Suprapubic skin (tissue), 4 donors: ENCODE results near the gene RCAN2. TPM values are rescaled to one million over a fixed set of nuclear protein-coding genes. Genes with fewer than 3 reads are reported as not detected.

Experiments
- DNase-seq, 2 donors: peaks; one replicate each; pipeline ENCODE4 v3.0.0-alpha.2; 2019; ENCODE audit warnings: low spot score in 2 of 2
- H3K27ac ChIP-seq: fragments of 200-600 bp; sonication (generic); one replicate; pipeline ENCODE4 v1.5.1; 2019
- H3K27me3 ChIP-seq: fragments of 200-600 bp; sonication (generic); one replicate; pipeline ENCODE4 v1.5.1; 2019
- H3K36me3 ChIP-seq: fragments of 200-600 bp; sonication (generic); one replicate; pipeline ENCODE4 v1.5.1; 2019
- H3K4me1 ChIP-seq: fragments of 200-600 bp; sonication (generic); one replicate; pipeline ENCODE4 v1.5.1; 2019
- H3K4me3 ChIP-seq: fragments of 200-600 bp; sonication (generic); one replicate; pipeline ENCODE4 v1.5.1; 2019; ENCODE audit warnings: mild to moderate bottlenecking
- H3K9me3 ChIP-seq: fragments of 200-600 bp; sonication (generic); one replicate; pipeline ENCODE4 v1.5.1; 2019
- EP300 ChIP-seq: sonication (generic); formaldehyde crosslinking; IDR thresholded peaks from one replicate; pipeline ENCODE4 v1.6.1; 2017; ENCODE audit warnings: antibody characterized with exemption
- POLR2A ChIP-seq, 2 donors: fragments of 450-650 bp; IDR thresholded peaks; one replicate each; pipeline ENCODE4 v1.6.1; 2017; ENCODE audit warnings: antibody characterized with exemption in 2 of 2, mild to moderate bottlenecking in 2 of 2, moderate library complexity in 2 of 2
- POLR2AphosphoS5 ChIP-seq, 3 donors: sonication (generic); formaldehyde crosslinking; IDR thresholded peaks; one replicate each; pipeline ENCODE4 v1.6.1; 2017; ENCODE audit warnings: antibody characterized with exemption in 3 of 3
- WGBS: methylation state at CpG from one replicate; pipeline ENCODE4 v1.1.5; 2018; 5-methylcytosine and 5-hydroxymethylcytosine counted together
- total RNA-seq, 4 donors: library from RNA; depleted of rRNA; stranded (reverse); fragments of >200 nt; gene quantifications; one replicate each; pipeline ENCODE4 v1.1.0, GENCODE V29; 2016
- TF ChIP-seq, protein P1 (sequence below), 2 donors: fragments of 200-600 bp in 1 of 2; fragments of 450-650 bp in 1 of 2; sonication (generic) in 1 of 2; IDR thresholded peaks; one replicate each; pipeline ENCODE4 v1.5.1; 2016 to 2019; ENCODE audit warnings: antibody characterized with exemption in 2 of 2, mild to moderate bottlenecking in 1 of 2, moderate library complexity in 1 of 2

The RCAN2 gene
- total RNA-seq, 4 donors from 2014 or later, result 6.7 to 15.3 (median 13.8) TPM

GRCh38 chr6:46469021-46469420, 22.2 kb downstream of the RCAN2 start:
- Histone ChIP-seq H3K36me3 (no peaks in the 10 kb centered on the region), H3K9me3 (no peaks in the 10 kb centered on the region), H3K27me3 (no peaks in the 10 kb centered on the region), H3K4me1 (peaks cover 6% of the 10 kb centered on the region), H3K27ac (peak overlapping the region; percentile 40), H3K4me3 (no peak overlapping the region)
- no peak for DNase-seq
- TF ChIP-seq POLR2AphosphoS5 (IDR thresholded peaks at IDR 0.05), result no peak
- no peak for TF ChIP-seq EP300
- no peak for TF ChIP-seq POLR2A (IDR thresholded peaks at IDR 0.05)
- TF ChIP-seq, protein P1, sequence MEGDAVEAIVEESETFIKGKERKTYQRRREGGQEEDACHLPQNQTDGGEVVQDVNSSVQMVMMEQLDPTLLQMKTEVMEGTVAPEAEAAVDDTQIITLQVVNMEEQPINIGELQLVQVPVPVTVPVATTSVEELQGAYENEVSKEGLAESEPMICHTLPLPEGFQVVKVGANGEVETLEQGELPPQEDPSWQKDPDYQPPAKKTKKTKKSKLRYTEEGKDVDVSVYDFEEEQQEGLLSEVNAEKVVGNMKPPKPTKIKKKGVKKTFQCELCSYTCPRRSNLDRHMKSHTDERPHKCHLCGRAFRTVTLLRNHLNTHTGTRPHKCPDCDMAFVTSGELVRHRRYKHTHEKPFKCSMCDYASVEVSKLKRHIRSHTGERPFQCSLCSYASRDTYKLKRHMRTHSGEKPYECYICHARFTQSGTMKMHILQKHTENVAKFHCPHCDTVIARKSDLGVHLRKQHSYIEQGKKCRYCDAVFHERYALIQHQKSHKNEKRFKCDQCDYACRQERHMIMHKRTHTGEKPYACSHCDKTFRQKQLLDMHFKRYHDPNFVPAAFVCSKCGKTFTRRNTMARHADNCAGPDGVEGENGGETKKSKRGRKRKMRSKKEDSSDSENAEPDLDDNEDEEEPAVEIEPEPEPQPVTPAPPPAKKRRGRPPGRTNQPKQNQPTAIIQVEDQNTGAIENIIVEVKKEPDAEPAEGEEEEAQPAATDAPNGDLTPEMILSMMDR (IDR thresholded peaks at IDR 0.05), result no peak
- 73% methylated on average over 2 of the region's 2 CpGs for WGBS

- Histone ChIP-seq H3K27ac (peak overlapping the region; percentile 40), H3K9me3 (no peaks in the 10 kb centered on the region), H3K4me3 (no peak overlapping the region), H3K4me1 (peaks cover 6% of the 10 kb centered on the region), H3K36me3 (no peaks in the 10 kb centered on the region), H3K27me3 (no peaks in the 10 kb centered on the region)
- TF ChIP-seq, protein P1 (IDR thresholded peaks at IDR 0.05), result no peak
- no peak for TF ChIP-seq EP300
- TF ChIP-seq POLR2A (IDR thresholded peaks at IDR 0.05), result no peak
- no peak for TF ChIP-seq POLR2AphosphoS5 (IDR thresholded peaks at IDR 0.05)
- no peak for DNase-seq
- WGBS, result 63% methylated on average over 9 of the region's 9 CpGs
Observed at GRCh38 chr6:46468403-46469010, 22.7 kb downstream of the RCAN2 start.

DNA sequence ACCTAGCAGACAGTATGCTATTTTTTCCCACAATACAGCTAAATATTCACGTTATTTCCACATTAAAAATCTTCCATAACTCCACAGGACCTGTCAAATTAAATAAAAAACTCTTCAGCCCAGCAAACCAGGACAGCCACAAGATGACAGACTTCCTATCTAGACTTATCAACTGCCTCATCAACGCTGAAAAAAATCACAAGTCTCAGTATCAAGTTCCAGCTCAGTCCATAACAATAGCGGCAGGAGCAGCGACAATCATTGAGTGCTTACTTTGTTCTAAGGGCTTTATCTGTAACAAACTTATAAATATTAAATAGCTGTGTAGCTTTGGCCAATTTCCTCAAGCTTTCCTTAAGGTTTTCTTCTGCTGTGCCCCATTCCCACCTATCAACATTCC, 24.7 kb downstream of the RCAN2 start:
- peaks cover 6% of the 10 kb centered on the region for H3K4me1 ChIP-seq
- no peaks in the 10 kb centered on the region for H3K9me3 ChIP-seq
- H3K27me3 ChIP-seq, result no peaks in the 10 kb centered on the region
- 82% methylated on average over 4 of the region's 4 CpGs for WGBS
- no peak for DNase-seq
- H3K36me3 ChIP-seq, result no peaks in the 10 kb centered on the region
- no peak overlapping the region for H3K27ac ChIP-seq
- H3K4me3 ChIP-seq, result no peak overlapping the region
- TF ChIP-seq, protein P1 (IDR thresholded peaks at IDR 0.05), result no peak
- no peak for TF ChIP-seq POLR2AphosphoS5 (IDR thresholded peaks at IDR 0.05)
- TF ChIP-seq EP300, result no peak
- TF ChIP-seq POLR2A (IDR thresholded peaks at IDR 0.05), result no peak

DNA sequence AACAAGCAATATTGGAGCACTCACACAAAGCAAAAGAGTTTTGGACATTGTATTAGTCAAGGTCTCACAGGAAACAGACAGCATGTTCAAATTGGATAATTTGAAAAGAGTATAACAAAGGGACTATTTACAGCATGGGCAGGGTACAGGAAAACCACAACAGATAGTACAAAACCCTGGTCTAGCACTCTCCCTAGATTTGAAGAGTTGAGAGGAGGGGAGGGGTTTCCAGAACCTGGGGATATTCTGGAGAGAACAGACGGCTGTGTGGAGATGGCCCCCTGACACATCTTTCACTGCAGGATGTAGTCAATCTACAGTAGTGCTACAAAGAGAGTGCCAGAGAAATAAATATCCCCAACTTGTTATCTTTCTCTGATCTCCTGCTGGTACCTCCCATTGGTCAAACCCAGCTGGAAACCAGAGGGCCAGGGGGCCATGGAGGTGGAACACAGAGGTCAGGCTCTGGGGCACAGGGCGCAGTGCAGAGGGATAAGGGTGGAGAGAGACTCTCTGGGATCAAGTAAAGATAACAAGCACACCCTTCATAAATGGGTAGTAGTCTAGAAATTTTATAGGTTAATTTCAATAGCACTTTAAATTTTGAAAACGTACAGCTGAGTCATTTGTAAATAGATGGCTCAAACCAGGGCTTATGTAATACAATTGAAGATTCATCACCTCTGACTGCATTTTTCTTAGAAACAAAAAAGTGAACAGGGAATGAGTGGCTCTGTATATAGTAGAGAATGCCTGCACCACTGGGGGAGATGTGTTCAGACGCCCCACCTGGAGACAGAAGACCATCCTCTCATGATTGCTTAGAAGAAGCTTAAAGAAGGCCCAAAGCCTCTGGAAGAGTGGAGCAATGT, 25.7 kb downstream of the RCAN2 start:
- WGBS, result 73% methylated on average over 4 of the region's 4 CpGs
- no peak for DNase-seq
- peak overlapping the region; percentile 10 for H3K27ac ChIP-seq
- no peak overlapping the region for H3K4me3 ChIP-seq
- no peaks in the 10 kb centered on the region for H3K36me3 ChIP-seq
- TF ChIP-seq POLR2A (IDR thresholded peaks at IDR 0.05) (no peak), EP300 (no peak), POLR2AphosphoS5 (IDR thresholded peaks at IDR 0.05) (no peak)
- TF ChIP-seq, protein P1 (IDR thresholded peaks at IDR 0.05), result no peak
- no peaks in the 10 kb centered on the region for H3K27me3 ChIP-seq
- H3K4me1 ChIP-seq, result peaks cover 6% of the 10 kb centered on the region
- no peaks in the 10 kb centered on the region for H3K9me3 ChIP-seq

GRCh38 chr6:46456297-46456696, 35.0 kb downstream of the RCAN2 start:
- H3K36me3 ChIP-seq, result no peaks in the 10 kb centered on the region
- H3K9me3 ChIP-seq, result no peaks in the 10 kb centered on the region
- H3K4me1 ChIP-seq, result peaks cover 17% of the 10 kb centered on the region
- WGBS, result 68% methylated on average over 2 of the region's 2 CpGs
- no peak for TF ChIP-seq EP300
- TF ChIP-seq POLR2AphosphoS5 (IDR thresholded peaks at IDR 0.05), result no peak
- TF ChIP-seq, protein P1 (IDR thresholded peaks at IDR 0.05), result no peak
- no peak for TF ChIP-seq POLR2A (IDR thresholded peaks at IDR 0.05)
- DNase-seq, result no peak
- no peak overlapping the region for H3K4me3 ChIP-seq
- no peak overlapping the region for H3K27ac ChIP-seq
- H3K27me3 ChIP-seq, result no peaks in the 10 kb centered on the region
